Ovary (tissue), 9 donors: ENCODE measurements around the gene SPATA25. TPM values are rescaled to one million over a fixed set of nuclear protein-coding genes. Genes with fewer than 3 reads are reported as not detected.
A peak's percentile ranks its signal among the peaks of the same experiment; 100 is the strongest.

Experiments
- DNase-seq, 5 donors: peaks; one replicate each; pipeline ENCODE4 v3.0.0-alpha.2; 2019 to 2020
- H3K27ac ChIP-seq, 2 donors: fragments of 200-600 bp; one replicate each; pipeline versions ENCODE4 v1.5.1 to v1.8.0; 2019 to 2022
- H3K27me3 ChIP-seq: fragments of 200-600 bp; one replicate; pipeline ENCODE4 v1.8.0; 2022
- H3K36me3 ChIP-seq: fragments of 200-600 bp; sonication (generic); one replicate; pipeline ENCODE4 v1.5.1; 2019
- H3K4me1 ChIP-seq: one replicate; pipeline ENCODE4 v1.8.1; 2013; ENCODE audit warnings: mild to moderate bottlenecking, moderate library complexity; ENCODE audit not compliant: insufficient read depth
- H3K4me3 ChIP-seq: fragments of 200-600 bp; sonication (generic); one replicate; pipeline ENCODE4 v1.5.1; 2017
- H3K9me3 ChIP-seq, 2 donors: fragments of 200-600 bp in 1 of 2; sonication (generic) in 1 of 2; one replicate each; pipeline versions ENCODE4 v1.5.1 to v1.8.1; 2013 to 2019; ENCODE audit warnings: mild to moderate bottlenecking in 1 of 2, moderate library complexity in 1 of 2
- CTCF ChIP-seq, 3 donors: fragments of 450-650 bp in 2 of 3; fragments of 200-600 bp in 1 of 3; IDR thresholded peaks; one replicate each; pipeline versions ENCODE4 v1.5.1 to v1.8.0; 2016 to 2022; ENCODE audit warnings: antibody characterized with exemption in 3 of 3, mild to moderate bottlenecking in 1 of 3
- EP300 ChIP-seq: sonication (generic); formaldehyde crosslinking; IDR thresholded peaks from one replicate; pipeline ENCODE4 v1.6.1; 2017; ENCODE audit warnings: antibody characterized with exemption
- POLR2A ChIP-seq: fragments of 450-650 bp; IDR thresholded peaks from one replicate; pipeline ENCODE4 v1.6.1; 2017; ENCODE audit warnings: antibody characterized with exemption, mild to moderate bottlenecking, moderate library complexity
- WGBS, 3 donors: extraction: QIAGEN DNeasy Blood & Tissue Kit in 1 of 3; methylation state at CpG; one replicate each; pipeline versions ENCODE4 v1.1.5 to v1.1.7; 2013 to 2017; 5-methylcytosine and 5-hydroxymethylcytosine counted together
- intact Hi-C, 4 donors: fragments of 100-400 bp; cut with DNase I; formaldehyde crosslinking; loops; one replicate each; pipeline versions ENCODE4 v1.11.0 to v1.15.1; 2022 to 2023
- polyA plus RNA-seq, 2 donors: library from polyadenylated mRNA; stranded (reverse); fragments of 200-250 nt in 1 of 2; fragments of 350-450 nt in 1 of 2; fragmentation: Illumina TruSeq in 1 of 2; extraction: RNeasy Lipid Tissue Mini Kit (QIAGEN cat#74804) in 1 of 2; gene quantifications; one replicate each; pipeline ENCODE4 v1.2.3, GENCODE V29; 2013 to 2014
- total RNA-seq, 7 donors: library from RNA; depleted of rRNA in 2 of 7; stranded (reverse); fragments of >200 nt in 2 of 7; fragmentation: NEBNext Ultra II Directional in 3 of 7; extraction: Animal tissue kit (Norgen Biotek cat#: 25700) in 3 of 7; gene quantifications; one replicate each; pipeline versions ENCODE4 v1.1.0 to v1.2.4, GENCODE V29; 2016 to 2023
- donor health status: DM: no; HTN: no; CAD: no; lungs with moderate emphysema.
- donor health status: DM: no; HTN: no; CAD: no.
- donor health status: Bipolar disorder and iron deficiency.
- donor health status: DM: yes; HTN: yes; CAD: no.
- donor health status: DM: no; HTN: no; CAD: no.
- donor health status: DM: yes; HTN: yes; CAD: no.

SPATA25 gene
- total and polyA plus RNA-seq, 9 donors, result 4.2 to 7.5 (median 5.7) TPM; not detected in 1

GRCh38 chr20:45920462-45921336 is 33.3 kb upstream of the SPATA25 start:
- peaks cover 40% of the 10 kb centered on the region for H3K4me1 ChIP-seq
- peak overlapping the region; percentile 26 to 78 for H3K27ac ChIP-seq
- no peak overlapping the region for H3K4me3 ChIP-seq
- H3K27me3 ChIP-seq, result no peaks in the 10 kb centered on the region
- H3K9me3 ChIP-seq, result no peaks in the 10 kb centered on the region
- intact Hi-C loops, result no loop called here
- peak in 2 of 5 donors; percentile 9 to 22 for DNase-seq
- no peaks in the 10 kb centered on the region for H3K36me3 ChIP-seq
- WGBS, 3 donors, result 58 to 67% (median 65%) methylated on average over 9 of the region's 9 CpGs
- TF ChIP-seq CTCF (IDR thresholded peaks at IDR 0.05), result no peak
- no peak for TF ChIP-seq POLR2A
- TF ChIP-seq EP300, result no peak

GRCh38 chr20:45919542-45920399 is 32.3 kb upstream of the SPATA25 start:
- H3K27ac ChIP-seq, result peak overlapping the region; percentile 26 to 78
- H3K9me3 ChIP-seq, result no peaks in the 10 kb centered on the region
- intact Hi-C loops, result no loop called here
- TF ChIP-seq EP300 (no peak), CTCF (IDR thresholded peaks at IDR 0.05) (no peak), POLR2A (no peak)
- peak; percentile 85 to 89 (median 86) for DNase-seq
- H3K4me3 ChIP-seq, result no peak overlapping the region
- WGBS, 3 donors, result 6 to 14% (median 6%) methylated on average over 11 of the region's 11 CpGs
- no peaks in the 10 kb centered on the region for H3K27me3 ChIP-seq
- peaks cover 31% of the 10 kb centered on the region for H3K4me1 ChIP-seq
- no peaks in the 10 kb centered on the region for H3K36me3 ChIP-seq

- intact Hi-C loops, result no loop called here
- H3K9me3 ChIP-seq, result no peaks in the 10 kb centered on the region
- H3K27me3 ChIP-seq, result no peaks in the 10 kb centered on the region
- H3K4me3 ChIP-seq, result no peak overlapping the region
- DNase-seq, result peak in 2 of 5 donors; percentile 33 to 58
- H3K27ac ChIP-seq, result peak overlapping the region; percentile 60 to 78
- TF ChIP-seq POLR2A (no peak), CTCF (IDR thresholded peaks at IDR 0.05) (no peak), EP300 (no peak)
- H3K4me1 ChIP-seq, result peaks cover 31% of the 10 kb centered on the region
- H3K36me3 ChIP-seq, result no peaks in the 10 kb centered on the region
- 64 to 70% (median 67%) methylated on average over 12 of the region's 12 CpGs for WGBS, 3 donors
These were observed 31.5 kb upstream of the SPATA25 start for GRCh38 chr20:45918779-45919537.

GRCh38 chr20:45918182-45918737 is 30.8 kb upstream of the SPATA25 start:
- H3K27ac ChIP-seq, result peak overlapping the region; percentile 60 to 78
- H3K27me3 ChIP-seq, result no peaks in the 10 kb centered on the region
- H3K4me3 ChIP-seq, result no peak overlapping the region
- peaks cover 31% of the 10 kb centered on the region for H3K4me1 ChIP-seq
- no peaks in the 10 kb centered on the region for H3K9me3 ChIP-seq
- intact Hi-C loops, result no loop called here
- WGBS, 3 donors, result 15 to 22% (median 17%) methylated on average over 5 of the region's 5 CpGs
- peak in 1 of 5 donors; percentile 29 for DNase-seq
- no peak for TF ChIP-seq POLR2A
- TF ChIP-seq CTCF (IDR thresholded peaks at IDR 0.05), result no peak
- TF ChIP-seq EP300, result no peak
- H3K36me3 ChIP-seq, result no peaks in the 10 kb centered on the region
